Heart right ventricle (tissue), 16 donors: Measurements from ENCODE around the gene COMMD1. TPM values are rescaled to one million over a fixed set of nuclear protein-coding genes. Genes with fewer than 3 reads are reported as not detected.
"Not testable (repeated sequence)": the region's sequence is repeated elsewhere in the genome, so short reads cannot be mapped to it uniquely, and the experiment has no call there.

Source experiments
- ATAC-seq, 8 donors: fragments of 200-7000 bp; cut with Tn5 transposase; one replicate each; pipeline ENCODE4 v1.9.1; 2020; ENCODE audit warnings: mild to moderate bottlenecking in 8 of 8, moderate library complexity in 8 of 8, moderate number of reproducible peaks in 1 of 8
- DNase-seq, 2 donors: peaks; one replicate each; pipeline ENCODE4 v3.0.0-alpha.2; 2020
- H3K27ac ChIP-seq, 10 donors: fragments of 200-600 bp; sonication (generic) in 2 of 10; one replicate each; pipeline versions ENCODE4 v1.5.0 to v1.8.0; 2020 to 2022; ENCODE audit warnings: mild to moderate bottlenecking in 3 of 10
- H3K27me3 ChIP-seq, 7 donors: fragments of 200-600 bp; one replicate each; pipeline ENCODE4 v1.8.0; 2021 to 2022; ENCODE audit warnings: mild to moderate bottlenecking in 2 of 7
- H3K36me3 ChIP-seq, 9 donors: fragments of 200-600 bp; sonication (generic) in 1 of 9; one replicate each; pipeline versions ENCODE4 v1.5.0 to v1.8.0; 2020 to 2022; ENCODE audit warnings: mild to moderate bottlenecking in 2 of 9
- H3K4me1 ChIP-seq, 9 donors: fragments of 200-600 bp; sonication (generic) in 1 of 9; one replicate each; pipeline versions ENCODE4 v1.5.0 to v1.8.0; 2020 to 2022; ENCODE audit warnings: mild to moderate bottlenecking in 4 of 9
- H3K4me3 ChIP-seq, 10 donors: fragments of 200-600 bp; sonication (generic) in 2 of 10; one replicate each; pipeline versions ENCODE4 v1.5.0 to v1.8.0; 2020 to 2022; ENCODE audit warnings: mild to moderate bottlenecking in 7 of 10, moderate library complexity in 2 of 10
- H3K9me3 ChIP-seq, 11 donors: fragments of 200-600 bp in 10 of 11; sonication (generic) in 2 of 11; one replicate each; pipeline versions ENCODE4 v1.5.0 to v1.8.0; 2013 to 2022; ENCODE audit warnings: mild to moderate bottlenecking in 2 of 11, control low read depth in 1 of 11, moderate library complexity in 1 of 11
- CTCF ChIP-seq, 9 donors: fragments of 200-600 bp; sonication (generic) in 2 of 9; IDR thresholded peaks; one replicate each; pipeline versions ENCODE4 v1.5.0 to v1.8.0; 2021 to 2022; ENCODE audit warnings: antibody characterized with exemption in 9 of 9, mild to moderate bottlenecking in 5 of 9, moderate library complexity in 1 of 9
- WGBS, 2 donors: extraction: QIAGEN DNeasy Blood & Tissue Kit; methylation state at CpG; one replicate each; pipeline ENCODE4 v1.1.7; 2013; ENCODE audit warnings: inconsistent platforms in 1 of 2; 5-methylcytosine and 5-hydroxymethylcytosine counted together
- intact Hi-C, 10 donors: fragments of 100-400 bp; cut with DNase I; formaldehyde crosslinking; loops; one replicate each; pipeline versions ENCODE4 v1.11.1 to v1.14.2; 2022
- polyA plus RNA-seq, 2 donors: library from polyadenylated mRNA; stranded (reverse); fragments of 200-250 nt; gene quantifications; one replicate each; pipeline ENCODE4 v1.2.3, GENCODE V29; 2013
- total RNA-seq, 10 donors: library from RNA; stranded (reverse); fragmentation: NEBNext Ultra II Directional in 3 of 10; extraction: Animal tissue kit (Norgen Biotek cat#: 25700) in 3 of 10; gene quantifications; one replicate each; pipeline versions ENCODE4 v1.2.1 to v1.2.4, GENCODE V29; 2021 to 2023
- donor health status: Arrhythmogenic right ventricular cardiomyopathy.
- donor health status: ischemic (EF 13 %, LVEDD 7.1; RV severe dilation, severe dysfunction).
- donor health status: healthy with polysubstance abuse.
- donor health status: DM: no; HTN: yes; CAD: no.
- donor health status: DM: no; HTN: no; CAD: no.
- donor health status: ischemic (EF 25% LVEDD 6.9; RV normal size, moderate dysfunction).
- donor health status: ischemic (EF 25% LVEDD 5.7; RV mildly dilated, moderate dysfunction).
- donor health status: healthy.
- donor health status: DM: yes; HTN: yes; CAD: no.
- donor health status: Ischemic cardiomyopathy.
- donor health status: ischemic (EF 35%, LVEDD 5.7; RV mildly dilated, moderate dysfunction).
- donor health status: nonischemic (EF 11% LVEDD 7.7; RV severe dilation, severe dysfunction).
- donor health status: DM: yes; HTN: yes; CAD: no.
- donor health status: PGD.
- donor health status: ischemic (EF 29% LVEDD 5.4; RV normal size, mild dysfunction).
- donor health status: nonischemic (EF 23%, LVEDD 6.1; RV moderate dilation, normal function).

The COMMD1 gene
- total and polyA plus RNA-seq, 12 donors: 51.1 to 90.2 (median 64.4) TPM

DNA sequence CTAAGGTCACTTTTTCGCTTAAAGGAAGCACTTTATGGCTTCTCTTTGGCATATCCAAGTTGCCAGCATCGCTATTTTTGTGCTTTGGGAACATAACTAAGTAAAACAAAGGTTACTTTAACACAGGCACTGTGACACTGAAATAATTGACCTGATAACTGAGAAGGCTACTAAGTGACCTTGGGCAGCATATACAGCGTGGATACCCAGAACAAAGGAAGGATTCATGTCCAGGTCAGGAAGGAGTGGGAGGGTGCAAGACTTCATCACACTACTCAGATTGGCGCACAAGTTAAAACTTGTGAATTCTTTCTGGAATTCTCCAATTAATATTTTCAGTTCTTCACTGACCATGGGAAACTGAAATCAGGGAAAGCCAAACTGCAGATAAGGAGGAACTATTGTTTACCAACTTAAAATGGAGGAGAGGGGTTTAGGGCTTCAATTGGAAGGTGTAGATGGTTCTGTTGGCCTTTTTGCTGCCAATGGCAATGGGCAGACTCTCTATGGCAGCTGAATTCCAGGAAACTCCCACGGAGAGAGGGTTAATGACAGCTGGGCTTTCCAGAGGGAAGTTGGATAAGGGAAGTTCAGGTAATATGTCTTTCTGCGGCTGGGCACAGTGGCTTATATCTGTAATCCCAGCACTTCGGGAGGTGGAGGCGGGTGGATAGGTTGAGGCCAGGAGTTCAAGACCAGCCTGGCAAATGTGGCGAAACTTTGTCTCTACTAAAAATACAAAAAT is 45.3 kb downstream of the COMMD1 start:
- no peaks in the 10 kb centered on the region for H3K27me3 ChIP-seq
- peaks cover 0 to 12% (median 3%) of the 10 kb centered on the region in 11 donors for H3K9me3 ChIP-seq
- no peak overlapping the region for H3K4me3 ChIP-seq
- peak overlapping the region in 6 of 10 donors; percentile 47 to 68 (median 60) for H3K27ac ChIP-seq
- DNase-seq: no peak
- peak in 6 of 8 donors; percentile 38 to 60 (median 46) for ATAC-seq
- H3K4me1 ChIP-seq: peaks cover 0 to 33% (median 20%) of the 10 kb centered on the region in 9 donors
- no peaks in the 10 kb centered on the region for H3K36me3 ChIP-seq
- intact Hi-C loops: no loop called here
- WGBS, 2 donors: 66 to 73% methylated on average over 9 of the region's 9 CpGs
- TF ChIP-seq CTCF (IDR thresholded peaks at IDR 0.05): no peak

DNA sequence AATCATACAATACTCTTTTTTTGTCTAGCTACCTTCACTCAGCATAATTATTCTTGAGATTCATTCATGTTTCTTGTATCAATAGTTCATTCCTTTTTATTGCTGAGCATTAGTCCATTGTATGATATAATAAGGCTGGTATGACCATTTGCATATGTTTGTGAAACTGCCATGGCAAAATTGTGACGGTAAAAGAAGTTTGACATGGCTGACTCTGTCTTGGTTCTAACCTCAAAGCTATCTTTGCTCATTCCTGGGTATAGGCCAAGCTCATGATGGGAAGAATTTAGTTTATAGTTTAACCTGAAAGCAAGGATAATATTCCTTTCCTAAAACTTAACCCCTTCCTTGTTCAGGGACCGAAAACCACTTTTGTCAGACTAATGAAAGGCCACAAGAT is 46.4 kb downstream of the COMMD1 start:
- WGBS, 2 donors: 92 to 96% methylated on average over 2 of the region's 2 CpGs
- no peak for TF ChIP-seq CTCF (IDR thresholded peaks at IDR 0.05)
- H3K36me3 ChIP-seq: no peaks in the 10 kb centered on the region
- H3K4me3 ChIP-seq: no peak overlapping the region
- intact Hi-C loops: no loop called here
- H3K27me3 ChIP-seq: no peaks in the 10 kb centered on the region
- peaks cover 0 to 24% (median 17%) of the 10 kb centered on the region in 9 donors for H3K4me1 ChIP-seq
- H3K27ac ChIP-seq: no peak overlapping the region
- DNase-seq: no peak
- ATAC-seq: no peak
- peaks cover 0 to 12% (median 3%) of the 10 kb centered on the region in 11 donors for H3K9me3 ChIP-seq

DNA sequence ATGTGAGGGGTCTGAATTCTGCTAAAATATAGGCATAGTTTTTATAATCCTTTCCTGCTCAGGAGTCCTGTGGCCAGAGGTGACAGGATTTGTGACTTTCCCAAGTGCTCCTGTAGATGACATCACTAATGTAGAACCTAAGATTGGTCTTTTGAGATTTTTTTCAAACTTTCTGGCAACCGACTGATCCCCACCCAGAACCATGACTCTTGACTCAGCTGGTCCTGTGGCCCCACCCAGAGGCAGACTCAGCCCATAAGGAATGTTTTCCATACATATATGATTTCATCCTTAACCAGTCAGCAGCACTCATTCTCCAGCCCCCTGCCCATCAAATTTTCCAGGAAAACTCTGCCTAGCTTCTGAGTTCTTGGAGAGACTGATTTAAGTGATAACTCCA is 46.8 kb downstream of the COMMD1 start:
- peaks cover 0 to 23% (median 17%) of the 10 kb centered on the region in 9 donors for H3K4me1 ChIP-seq
- WGBS, 2 donors: 91 to 98% methylated on average over 1 of the region's 1 CpG

DNA sequence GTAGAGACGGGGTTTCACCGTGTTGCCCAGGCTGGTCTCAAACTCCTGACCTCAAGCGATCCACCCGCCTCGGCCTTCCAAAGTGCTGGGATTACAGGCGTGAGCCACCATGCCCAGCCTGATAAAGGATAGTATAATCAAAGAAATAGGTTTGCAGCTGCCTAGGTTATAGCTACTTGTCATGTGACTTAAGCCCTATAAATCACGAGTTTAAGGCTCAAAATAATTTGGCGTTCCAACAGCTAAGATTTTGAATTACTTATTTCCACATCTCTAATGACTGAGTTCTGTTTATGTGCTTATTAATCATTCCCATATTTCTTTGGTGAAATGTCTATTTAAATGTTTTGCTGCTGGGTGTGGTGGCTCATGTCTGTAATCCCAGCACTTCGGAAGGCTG is 49.4 kb downstream of the COMMD1 start:
- H3K27me3 ChIP-seq, H3K27ac ChIP-seq, H3K4me3 ChIP-seq, DNase-seq, H3K36me3 ChIP-seq, intact Hi-C loops, ATAC-seq: not testable (repeated sequence)
- peaks cover 0 to 17% (median 12%) of the 10 kb centered on the region in 9 donors for H3K4me1 ChIP-seq
- H3K9me3 ChIP-seq: peaks cover 0 to 18% (median 3%) of the 10 kb centered on the region in 11 donors
- 91 to 94% methylated on average over 9 of the region's 9 CpGs for WGBS, 2 donors

More for the DNA sequence above, 46.8 kb downstream of the COMMD1 start:
- intact Hi-C loops: no loop called here
- ATAC-seq: no peak
- no peak for DNase-seq
- Histone ChIP-seq H3K36me3 (no peaks in the 10 kb centered on the region), H3K27me3 (no peaks in the 10 kb centered on the region), H3K9me3 (peaks cover 0 to 12% (median 3%) of the 10 kb centered on the region in 11 donors), H3K4me3 (no peak overlapping the region), H3K27ac (no peak overlapping the region)
- TF ChIP-seq CTCF (IDR thresholded peaks at IDR 0.05): no peak
